ENCODE data around the gene TRIM7. TPM values are rescaled to one million over a fixed set of nuclear protein-coding genes. Genes with fewer than 3 reads are reported as not detected.

The TRIM7 gene
- total RNA-seq, 1 donor from 2014 or later: 20.8 TPM

DNA sequence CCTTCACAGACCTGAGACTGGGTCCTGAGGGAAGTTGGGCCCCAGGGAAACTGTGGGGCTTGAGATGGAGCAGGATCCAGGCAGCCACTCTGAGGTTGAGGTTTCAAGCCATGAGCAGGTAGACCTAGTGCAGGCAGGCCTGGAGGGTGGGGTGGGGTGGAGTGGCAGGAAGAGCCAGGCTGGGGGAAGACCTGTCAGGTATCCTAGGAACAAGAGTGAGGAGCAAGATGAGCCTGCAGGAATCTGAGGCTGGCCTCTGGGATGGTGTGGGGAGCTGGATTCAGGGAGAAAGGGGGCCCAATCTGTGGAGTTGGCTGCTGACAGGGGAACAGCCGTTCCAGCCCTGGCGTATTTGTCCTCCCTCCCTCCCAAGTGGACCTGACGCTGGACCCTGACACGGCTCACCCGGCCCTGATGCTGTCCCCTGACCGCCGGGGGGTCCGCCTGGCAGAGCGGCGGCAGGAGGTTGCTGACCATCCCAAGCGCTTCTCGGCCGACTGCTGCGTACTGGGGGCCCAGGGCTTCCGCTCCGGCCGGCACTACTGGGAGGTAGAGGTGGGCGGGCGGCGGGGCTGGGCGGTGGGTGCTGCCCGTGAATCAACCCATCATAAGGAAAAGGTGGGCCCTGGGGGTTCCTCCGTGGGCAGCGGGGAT lies 28.9 kb upstream of the TRIM7 start:
- FAIRE-seq (no peak), DNase-seq (ENCODE audit: low read depth) (no peak)
- Histone ChIP-seq H3K27me3 (ENCODE audit: control insufficient read depth, insufficient read depth, low read length) (no peaks in the 10 kb centered on the region), H3K36me3 (ENCODE audit: control insufficient read depth, insufficient read depth, low read length) (peaks cover 25% of the 10 kb centered on the region), H3K4me3 (ENCODE audit: low read depth, low read length) (no peak overlapping the region)
- TF ChIP-seq, protein P1, sequence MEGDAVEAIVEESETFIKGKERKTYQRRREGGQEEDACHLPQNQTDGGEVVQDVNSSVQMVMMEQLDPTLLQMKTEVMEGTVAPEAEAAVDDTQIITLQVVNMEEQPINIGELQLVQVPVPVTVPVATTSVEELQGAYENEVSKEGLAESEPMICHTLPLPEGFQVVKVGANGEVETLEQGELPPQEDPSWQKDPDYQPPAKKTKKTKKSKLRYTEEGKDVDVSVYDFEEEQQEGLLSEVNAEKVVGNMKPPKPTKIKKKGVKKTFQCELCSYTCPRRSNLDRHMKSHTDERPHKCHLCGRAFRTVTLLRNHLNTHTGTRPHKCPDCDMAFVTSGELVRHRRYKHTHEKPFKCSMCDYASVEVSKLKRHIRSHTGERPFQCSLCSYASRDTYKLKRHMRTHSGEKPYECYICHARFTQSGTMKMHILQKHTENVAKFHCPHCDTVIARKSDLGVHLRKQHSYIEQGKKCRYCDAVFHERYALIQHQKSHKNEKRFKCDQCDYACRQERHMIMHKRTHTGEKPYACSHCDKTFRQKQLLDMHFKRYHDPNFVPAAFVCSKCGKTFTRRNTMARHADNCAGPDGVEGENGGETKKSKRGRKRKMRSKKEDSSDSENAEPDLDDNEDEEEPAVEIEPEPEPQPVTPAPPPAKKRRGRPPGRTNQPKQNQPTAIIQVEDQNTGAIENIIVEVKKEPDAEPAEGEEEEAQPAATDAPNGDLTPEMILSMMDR (IDR thresholded peaks at IDR 0.05; ENCODE audit: insufficient read depth, low read length, severe bottlenecking): no peak

DNA sequence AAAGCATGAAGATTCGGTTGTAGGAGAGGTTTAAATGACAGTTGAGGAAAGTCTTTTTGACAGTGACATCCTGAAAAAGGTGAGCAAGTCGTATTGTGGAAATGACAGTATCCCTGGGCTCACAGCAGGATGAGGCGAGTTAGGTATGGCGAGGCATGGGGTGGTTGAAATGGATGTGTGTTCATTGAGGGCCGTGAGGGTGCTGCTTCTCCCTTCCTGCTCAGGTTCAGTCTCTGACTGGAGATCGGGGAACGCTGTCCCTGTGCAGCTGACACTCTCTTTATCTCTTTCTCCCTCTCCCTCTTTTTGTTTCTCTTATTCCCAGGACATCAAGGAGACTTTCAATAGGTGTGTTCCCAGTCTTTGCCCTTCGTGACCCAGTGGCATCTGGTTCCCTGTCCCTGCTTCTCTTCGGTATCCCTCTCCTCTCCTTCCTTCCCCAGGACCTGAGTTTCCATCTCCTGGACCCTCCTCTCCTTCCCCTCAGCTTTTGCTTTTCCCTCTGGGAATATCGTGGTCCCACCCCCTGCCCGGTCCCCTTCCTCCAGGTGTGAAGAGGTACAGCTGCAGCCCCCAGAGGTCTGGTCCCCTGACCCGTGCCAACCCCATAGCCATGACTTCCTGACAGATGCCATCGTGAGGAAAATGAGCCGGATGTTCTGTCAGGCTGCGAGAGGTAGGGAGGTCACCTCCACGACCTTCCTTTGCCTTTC lies 28.2 kb upstream of the TRIM7 start:
- DNase-seq (ENCODE audit: low read depth) (no peak), FAIRE-seq (no peak)

GRCh38 chr5:181232593-181232992 lies 27.6 kb upstream of the TRIM7 start:
- TF ChIP-seq, protein P1 (IDR thresholded peaks at IDR 0.05; ENCODE audit: insufficient read depth, low read length, severe bottlenecking): no peak
- Histone ChIP-seq H3K36me3 (ENCODE audit: control insufficient read depth, insufficient read depth, low read length) (peaks cover 15% of the 10 kb centered on the region), H3K27me3 (ENCODE audit: control insufficient read depth, insufficient read depth, low read length) (no peaks in the 10 kb centered on the region), H3K4me3 (ENCODE audit: low read depth, low read length) (no peak overlapping the region)
- DNase-seq (ENCODE audit: low read depth) (no peak), FAIRE-seq (no peak)

More for the DNA sequence above, 28.2 kb upstream of the TRIM7 start:
- TF ChIP-seq, protein P1 (IDR thresholded peaks at IDR 0.05; ENCODE audit: insufficient read depth, low read length, severe bottlenecking): no peak
- Histone ChIP-seq H3K36me3 (ENCODE audit: control insufficient read depth, insufficient read depth, low read length) (peaks cover 21% of the 10 kb centered on the region), H3K27me3 (ENCODE audit: control insufficient read depth, insufficient read depth, low read length) (no peaks in the 10 kb centered on the region), H3K4me3 (ENCODE audit: low read depth, low read length) (no peak overlapping the region)

DNA sequence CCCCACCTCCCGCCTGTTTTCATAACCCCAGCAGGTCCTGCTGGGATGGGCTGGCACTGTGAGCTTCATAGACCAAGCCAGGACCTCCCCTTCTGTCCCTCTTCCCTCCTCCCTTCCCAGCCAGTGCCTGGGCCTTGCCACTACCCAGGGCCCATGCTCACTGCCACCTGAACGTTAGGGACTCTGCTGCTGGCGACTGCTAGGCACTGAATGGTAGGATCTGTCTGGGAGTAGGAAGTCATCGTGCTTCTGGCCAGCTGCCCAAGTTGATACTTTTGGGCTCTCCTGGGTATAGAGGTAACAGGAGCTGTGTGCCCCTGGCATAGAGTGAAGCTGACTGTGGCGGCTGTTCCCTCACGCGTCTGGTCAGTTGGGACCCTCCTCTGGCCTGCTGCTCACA lies 26.4 kb upstream of the TRIM7 start:
- H3K4me3 ChIP-seq (ENCODE audit: low read depth, low read length): no peak overlapping the region
- H3K36me3 ChIP-seq (ENCODE audit: control insufficient read depth, insufficient read depth, low read length): peaks cover 7% of the 10 kb centered on the region
- H3K27me3 ChIP-seq (ENCODE audit: control insufficient read depth, insufficient read depth, low read length): no peaks in the 10 kb centered on the region
- TF ChIP-seq, protein P1 (IDR thresholded peaks at IDR 0.05; ENCODE audit: insufficient read depth, low read length, severe bottlenecking): no peak
- FAIRE-seq: no peak
- no peak for DNase-seq (ENCODE audit: low read depth)

GRCh38 chr5:181230551-181230950 lies 25.6 kb upstream of the TRIM7 start:
- H3K36me3 ChIP-seq (ENCODE audit: control insufficient read depth, insufficient read depth, low read length): peaks cover 7% of the 10 kb centered on the region
- H3K27me3 ChIP-seq (ENCODE audit: control insufficient read depth, insufficient read depth, low read length): no peaks in the 10 kb centered on the region
- TF ChIP-seq, protein P1 (IDR thresholded peaks at IDR 0.05; ENCODE audit: insufficient read depth, low read length, severe bottlenecking): no peak
- H3K4me3 ChIP-seq (ENCODE audit: low read depth, low read length): no peak overlapping the region
- DNase-seq (ENCODE audit: low read depth): no peak
- FAIRE-seq: no peak

Data from bronchial epithelial cell (primary cell).